Mucosa of descending colon (tissue), 3 donors: ENCODE measurements around the gene PAX3. TPM values are rescaled to one million over a fixed set of nuclear protein-coding genes. Genes with fewer than 3 reads are reported as not detected.

Experiments
- ATAC-seq: fragments of 200-7000 bp; cut with Tn5 transposase; one replicate; pipeline ENCODE4 v1.9.1; 2020; ENCODE audit warnings: mild to moderate bottlenecking, moderate library complexity
- DNase-seq, 3 donors: peaks; one replicate each; pipeline ENCODE4 v3.0.0-alpha.2; 2020
- H3K36me3 ChIP-seq: fragments of 200-600 bp; one replicate; pipeline ENCODE4 v1.8.0; 2021; ENCODE audit warnings: low read depth, mild to moderate bottlenecking
- H3K4me1 ChIP-seq: fragments of 200-600 bp; one replicate; pipeline ENCODE4 v1.8.0; 2021; ENCODE audit warnings: low read depth, mild to moderate bottlenecking
- H3K4me3 ChIP-seq: fragments of 200-600 bp; one replicate; pipeline ENCODE4 v1.8.0; 2021; ENCODE audit warnings: mild to moderate bottlenecking
- H3K9me3 ChIP-seq: fragments of 200-600 bp; one replicate; pipeline ENCODE4 v1.8.0; 2021; ENCODE audit warnings: mild to moderate bottlenecking
- intact Hi-C, 2 donors: fragments of 100-400 bp; cut with DNase I in 1 of 2; cut with micrococcal nuclease in 1 of 2; formaldehyde crosslinking; loops; one replicate each; pipeline versions ENCODE4 v1.11.0 to v1.11.1; 2022; cut with DNase I, micrococcal nuclease
- total RNA-seq, 3 donors: library from RNA; stranded (reverse); fragmentation: NEBNext Ultra II Directional in 2 of 3; extraction: Animal tissue kit (Norgen Biotek cat#: 25700) in 2 of 3; gene quantifications; one replicate each; pipeline versions ENCODE4 v1.2.1 to v1.2.4, GENCODE V29; 2021 to 2023
- TF ChIP-seq, protein P1 (sequence below): fragments of 200-600 bp; IDR thresholded peaks from one replicate; pipeline ENCODE4 v1.8.0; 2022; ENCODE audit warnings: antibody characterized with exemption, mild to moderate bottlenecking
- donor health status: DM: no; HTN: no; CAD: no; lungs with moderate emphysema.
- donor health status: DM: no; HTN: no; CAD: no.
- donor health status: DM: no; HTN: yes; CAD: no.

Gene PAX3
- total RNA-seq, 3 donors from 2014 or later, result not detected

DNA sequence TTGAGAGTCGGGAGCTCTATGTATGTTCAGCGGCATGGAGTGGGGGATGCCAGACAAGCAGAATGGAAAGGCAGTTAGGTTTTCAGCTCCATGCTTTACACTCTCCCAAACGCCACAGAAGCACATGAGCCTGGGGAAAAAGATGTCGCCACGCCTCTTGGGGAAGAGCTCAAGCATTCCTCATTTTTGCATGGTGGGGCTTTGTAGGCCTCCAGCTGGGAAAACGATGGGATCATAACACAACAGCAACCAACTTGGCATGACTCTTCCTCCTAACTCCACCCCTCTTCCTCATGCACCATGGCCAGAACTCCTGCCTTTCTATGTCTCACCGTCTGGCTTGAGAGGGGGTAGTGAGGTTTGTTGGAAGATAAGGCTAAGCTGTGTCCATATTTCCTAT is 102.6 kb downstream of the PAX3 start:
- H3K9me3 ChIP-seq, result no peaks in the 10 kb centered on the region
- no peaks in the 10 kb centered on the region for H3K36me3 ChIP-seq
- intact Hi-C loops, result no loop called here
- no peak for DNase-seq
- no peak overlapping the region for H3K4me3 ChIP-seq
- no peak for ATAC-seq
- no peaks in the 10 kb centered on the region for H3K4me1 ChIP-seq
- TF ChIP-seq, protein P1, sequence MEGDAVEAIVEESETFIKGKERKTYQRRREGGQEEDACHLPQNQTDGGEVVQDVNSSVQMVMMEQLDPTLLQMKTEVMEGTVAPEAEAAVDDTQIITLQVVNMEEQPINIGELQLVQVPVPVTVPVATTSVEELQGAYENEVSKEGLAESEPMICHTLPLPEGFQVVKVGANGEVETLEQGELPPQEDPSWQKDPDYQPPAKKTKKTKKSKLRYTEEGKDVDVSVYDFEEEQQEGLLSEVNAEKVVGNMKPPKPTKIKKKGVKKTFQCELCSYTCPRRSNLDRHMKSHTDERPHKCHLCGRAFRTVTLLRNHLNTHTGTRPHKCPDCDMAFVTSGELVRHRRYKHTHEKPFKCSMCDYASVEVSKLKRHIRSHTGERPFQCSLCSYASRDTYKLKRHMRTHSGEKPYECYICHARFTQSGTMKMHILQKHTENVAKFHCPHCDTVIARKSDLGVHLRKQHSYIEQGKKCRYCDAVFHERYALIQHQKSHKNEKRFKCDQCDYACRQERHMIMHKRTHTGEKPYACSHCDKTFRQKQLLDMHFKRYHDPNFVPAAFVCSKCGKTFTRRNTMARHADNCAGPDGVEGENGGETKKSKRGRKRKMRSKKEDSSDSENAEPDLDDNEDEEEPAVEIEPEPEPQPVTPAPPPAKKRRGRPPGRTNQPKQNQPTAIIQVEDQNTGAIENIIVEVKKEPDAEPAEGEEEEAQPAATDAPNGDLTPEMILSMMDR, result no peak

DNA sequence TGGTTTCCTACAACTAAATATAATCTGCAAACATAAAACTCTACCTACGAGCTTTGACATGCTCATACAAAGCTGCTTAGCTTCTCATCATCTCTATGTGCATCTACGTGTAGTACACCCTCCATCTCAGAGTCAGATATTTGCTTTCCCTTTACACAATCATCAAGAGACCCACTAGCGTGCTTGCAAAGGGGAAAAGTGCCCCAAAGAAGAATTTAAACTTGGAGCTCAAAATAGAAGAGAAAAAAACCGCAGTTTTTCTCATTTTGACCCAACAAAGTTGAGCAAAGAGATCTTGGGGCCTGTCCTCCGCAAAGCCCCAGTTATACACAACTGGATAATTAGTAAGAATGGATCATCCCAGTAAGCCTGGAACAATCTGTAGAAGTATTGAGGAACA is 104.1 kb downstream of the PAX3 start:
- Histone ChIP-seq H3K9me3 (no peaks in the 10 kb centered on the region), H3K4me1 (no peaks in the 10 kb centered on the region), H3K4me3 (no peak overlapping the region), H3K36me3 (no peaks in the 10 kb centered on the region)
- no peak for DNase-seq
- intact Hi-C loops, result no loop called here
- no peak for ATAC-seq
- TF ChIP-seq, protein P1, result no peak

DNA sequence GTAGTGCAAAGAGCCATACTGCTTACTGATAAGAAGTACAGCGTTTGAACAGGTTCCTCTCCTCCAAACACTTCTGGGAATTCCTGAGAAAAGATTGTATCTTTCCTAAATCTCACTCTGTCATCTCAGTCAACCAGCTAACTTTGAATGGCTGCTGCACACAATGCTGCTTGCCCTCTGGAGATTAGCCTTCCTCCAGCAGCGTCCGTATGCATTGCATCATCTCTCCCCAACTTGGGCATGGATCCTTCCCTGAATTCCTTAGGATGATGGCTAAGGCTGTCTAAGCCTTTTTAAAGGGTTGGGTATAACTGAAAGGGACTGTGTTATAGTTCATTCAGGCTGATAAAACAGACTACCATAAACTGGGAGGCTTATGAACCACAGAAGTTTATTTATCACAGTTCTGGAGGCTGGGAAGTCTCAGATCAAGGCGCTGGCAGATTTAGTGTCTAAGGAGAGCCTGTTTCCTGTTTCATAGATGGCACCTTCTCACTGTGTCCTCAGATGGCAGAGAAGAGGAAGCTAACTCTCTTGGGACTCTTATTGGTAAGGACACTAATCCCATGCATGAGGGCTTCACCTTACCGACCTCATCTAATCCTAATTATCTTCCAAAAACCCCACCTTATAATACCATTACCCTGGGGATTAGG is 105.3 kb downstream of the PAX3 start:
- intact Hi-C loops, result no loop called here
- DNase-seq, result no peak
- TF ChIP-seq, protein P1, result no peak
- Histone ChIP-seq H3K4me1 (no peaks in the 10 kb centered on the region), H3K36me3 (no peaks in the 10 kb centered on the region), H3K9me3 (no peaks in the 10 kb centered on the region), H3K4me3 (no peak overlapping the region)
- ATAC-seq, result no peak

DNA sequence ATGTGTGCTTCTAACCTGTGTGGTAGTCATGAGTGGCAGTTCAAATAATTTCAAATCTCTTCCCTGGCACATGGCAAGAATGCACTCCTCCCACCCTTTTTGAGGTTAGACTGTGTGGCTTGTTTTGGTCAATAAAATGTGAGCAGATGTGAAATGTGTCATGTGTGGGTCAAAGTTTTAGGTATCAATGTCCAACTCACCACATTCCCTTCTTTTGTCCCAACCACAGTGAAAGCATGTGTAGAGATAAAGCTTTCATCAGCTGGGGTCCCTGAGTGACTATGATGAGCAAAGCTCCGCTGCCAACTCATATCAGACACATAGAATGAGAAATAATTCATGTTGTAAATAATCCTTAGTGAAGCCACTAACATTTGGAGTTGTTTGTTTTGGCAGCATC is 118.2 kb downstream of the PAX3 start:
- DNase-seq (no peak), ATAC-seq (no peak)
- no peaks in the 10 kb centered on the region for H3K9me3 ChIP-seq
- H3K4me3 ChIP-seq, result no peak overlapping the region
- no peaks in the 10 kb centered on the region for H3K36me3 ChIP-seq
- no peaks in the 10 kb centered on the region for H3K4me1 ChIP-seq
- intact Hi-C loops, result no loop called here
- TF ChIP-seq, protein P1, result no peak

DNA sequence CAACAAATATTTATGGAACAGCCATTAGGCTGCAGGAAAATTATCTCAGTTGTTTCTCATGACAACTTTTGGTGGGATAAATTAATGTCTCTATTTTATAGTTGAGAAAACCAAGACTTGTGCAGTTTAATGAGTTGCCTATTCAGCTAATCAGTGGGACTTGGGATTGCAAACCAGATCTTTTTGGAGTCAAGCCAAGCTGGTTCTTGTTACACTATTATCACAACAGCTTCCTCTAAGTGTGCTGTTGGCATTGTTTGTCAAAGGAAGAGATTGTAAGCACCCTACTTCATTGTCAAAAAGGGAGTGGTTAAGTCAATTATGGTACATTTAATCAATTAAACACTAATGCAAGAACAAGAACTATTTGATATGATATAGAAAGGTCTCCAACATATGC is 119.2 kb downstream of the PAX3 start:
- TF ChIP-seq, protein P1, result no peak
- Histone ChIP-seq H3K4me3 (no peak overlapping the region), H3K36me3 (no peaks in the 10 kb centered on the region), H3K4me1 (no peaks in the 10 kb centered on the region), H3K9me3 (no peaks in the 10 kb centered on the region)
- DNase-seq (no peak), ATAC-seq (no peak)
- intact Hi-C loops, result no loop called here

DNA sequence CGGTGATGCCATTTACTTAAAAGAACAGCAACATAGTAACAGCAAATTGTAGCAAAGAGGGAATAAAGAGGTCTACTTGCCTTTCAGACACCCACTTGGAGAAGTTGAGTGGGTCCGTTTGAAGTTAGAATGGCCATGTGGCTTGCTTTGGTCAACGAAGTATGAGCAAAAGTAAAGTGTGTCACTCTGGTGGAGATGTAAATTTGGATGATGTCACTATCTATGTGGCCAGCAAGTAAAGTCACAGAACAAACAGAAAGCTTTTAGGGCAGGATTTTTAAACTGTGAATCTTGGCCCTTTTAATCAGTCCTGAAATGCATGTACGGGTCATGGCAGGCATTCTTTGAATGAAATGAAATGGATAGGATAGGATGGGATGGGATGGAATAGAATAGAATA is 120.3 kb downstream of the PAX3 start:
- DNase-seq, result no peak
- H3K4me1 ChIP-seq, result no peaks in the 10 kb centered on the region
- ATAC-seq, result no peak
- TF ChIP-seq, protein P1, result no peak
- H3K9me3 ChIP-seq, result no peaks in the 10 kb centered on the region
- H3K4me3 ChIP-seq, result no peak overlapping the region
- no peaks in the 10 kb centered on the region for H3K36me3 ChIP-seq
- intact Hi-C loops, result no loop called here
